ENCODE results near the gene SNX33. TPM values are rescaled to one million over a fixed set of nuclear protein-coding genes. Genes with fewer than 3 reads are reported as not detected.

The SNX33 gene
- total RNA-seq, 2 experiments from 2014 or later: 1.7 to 1.8 TPM

- intact Hi-C loops (cut with micrococcal nuclease): no loop called here
- POLR2A ChIA-PET: interaction anchor here (1.2 to 1.5 kb wide), 2 partner anchors 11 to 25 kb away, joined by 6 to 8 read pairs; partner anchors contain the start of genes IMP3 and SNUPN
- Mint-ChIP-seq H3K4me3 (no peak overlapping the region), H3K36me3 (ENCODE audit: low read depth) (no peaks in the 10 kb centered on the region), H3K27ac (no peak overlapping the region), H3K9me3 (no peaks in the 10 kb centered on the region), H3K27me3 (no peaks in the 10 kb centered on the region), H3K4me1 (ENCODE audit: low read depth) (peaks cover 20% of the 10 kb centered on the region)
- ATAC-seq (peak; percentile 16), DNase-seq (no peak)
- CTCF ChIA-PET: interaction anchor here (0.9 to 1.0 kb wide), 2 partner anchors 11 to 29 kb away, joined by 3 read pairs; partner anchors contain the start of gene IMP3
- TF ChIP-seq, protein P1, sequence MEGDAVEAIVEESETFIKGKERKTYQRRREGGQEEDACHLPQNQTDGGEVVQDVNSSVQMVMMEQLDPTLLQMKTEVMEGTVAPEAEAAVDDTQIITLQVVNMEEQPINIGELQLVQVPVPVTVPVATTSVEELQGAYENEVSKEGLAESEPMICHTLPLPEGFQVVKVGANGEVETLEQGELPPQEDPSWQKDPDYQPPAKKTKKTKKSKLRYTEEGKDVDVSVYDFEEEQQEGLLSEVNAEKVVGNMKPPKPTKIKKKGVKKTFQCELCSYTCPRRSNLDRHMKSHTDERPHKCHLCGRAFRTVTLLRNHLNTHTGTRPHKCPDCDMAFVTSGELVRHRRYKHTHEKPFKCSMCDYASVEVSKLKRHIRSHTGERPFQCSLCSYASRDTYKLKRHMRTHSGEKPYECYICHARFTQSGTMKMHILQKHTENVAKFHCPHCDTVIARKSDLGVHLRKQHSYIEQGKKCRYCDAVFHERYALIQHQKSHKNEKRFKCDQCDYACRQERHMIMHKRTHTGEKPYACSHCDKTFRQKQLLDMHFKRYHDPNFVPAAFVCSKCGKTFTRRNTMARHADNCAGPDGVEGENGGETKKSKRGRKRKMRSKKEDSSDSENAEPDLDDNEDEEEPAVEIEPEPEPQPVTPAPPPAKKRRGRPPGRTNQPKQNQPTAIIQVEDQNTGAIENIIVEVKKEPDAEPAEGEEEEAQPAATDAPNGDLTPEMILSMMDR (IDR thresholded peaks at IDR 0.05): no peak
Measured at GRCh38 chr15:75650908-75651809, 3.4 kb downstream of the SNX33 start.

DNA sequence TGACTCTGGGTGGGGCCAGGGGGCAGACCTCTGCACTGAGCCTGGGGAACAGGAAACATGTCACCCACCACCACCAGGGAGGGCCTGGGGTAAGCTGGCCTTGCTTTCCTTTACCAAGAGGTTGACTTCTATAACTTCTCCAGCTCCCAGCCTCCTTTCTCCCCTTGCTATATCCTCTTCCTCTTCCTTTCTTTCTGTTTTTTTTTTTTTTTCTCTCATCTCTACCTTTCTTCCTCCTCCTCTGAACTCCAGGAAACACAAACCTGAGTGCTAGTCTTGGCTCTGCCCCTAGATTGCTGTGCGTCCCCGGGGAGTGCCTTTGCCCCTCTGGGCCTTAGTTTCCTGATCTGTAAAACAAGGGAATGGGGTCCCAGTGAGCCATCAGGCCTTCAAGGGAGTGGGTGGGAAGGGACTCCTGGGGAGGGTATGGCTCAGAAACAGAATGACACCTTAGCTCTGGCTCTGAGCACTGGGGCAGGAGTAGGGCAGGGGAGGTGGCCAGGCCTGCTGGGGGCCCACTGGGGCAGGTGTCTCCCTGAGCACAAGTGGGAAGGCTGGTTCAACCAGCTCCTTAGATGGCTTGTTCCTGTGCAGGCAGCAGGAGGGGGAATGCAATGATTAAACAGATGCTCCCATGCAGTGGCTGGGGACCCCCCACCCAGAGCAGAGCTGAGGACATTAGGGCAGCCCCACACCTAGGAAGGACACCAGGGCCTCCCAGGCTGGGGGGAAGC lies 4.3 kb downstream of the SNX33 start:
- POLR2A ChIA-PET: interaction anchor here (0.6 kb wide), 1 partner anchor 12 kb away, joined by 3 read pairs; the partner anchor contains the start of gene IMP3
- Mint-ChIP-seq H3K27me3 (no peaks in the 10 kb centered on the region), H3K4me3 (no peak overlapping the region), H3K27ac (peak overlapping the region; percentile 55), H3K36me3 (ENCODE audit: low read depth) (no peaks in the 10 kb centered on the region), H3K9me3 (no peaks in the 10 kb centered on the region), H3K4me1 (ENCODE audit: low read depth) (peaks cover 16% of the 10 kb centered on the region)
- peak; percentile 37 for ATAC-seq
- DNase-seq: peak; percentile 21
- intact Hi-C loops (cut with micrococcal nuclease): no loop called here
- TF ChIP-seq, protein P1 (IDR thresholded peaks at IDR 0.05): no peak
- CTCF ChIA-PET: interaction anchor here (0.8 to 0.9 kb wide), 2 partner anchors 28 to 143 kb away, joined by 3 read pairs; no protein-coding TSS in a partner anchor

DNA sequence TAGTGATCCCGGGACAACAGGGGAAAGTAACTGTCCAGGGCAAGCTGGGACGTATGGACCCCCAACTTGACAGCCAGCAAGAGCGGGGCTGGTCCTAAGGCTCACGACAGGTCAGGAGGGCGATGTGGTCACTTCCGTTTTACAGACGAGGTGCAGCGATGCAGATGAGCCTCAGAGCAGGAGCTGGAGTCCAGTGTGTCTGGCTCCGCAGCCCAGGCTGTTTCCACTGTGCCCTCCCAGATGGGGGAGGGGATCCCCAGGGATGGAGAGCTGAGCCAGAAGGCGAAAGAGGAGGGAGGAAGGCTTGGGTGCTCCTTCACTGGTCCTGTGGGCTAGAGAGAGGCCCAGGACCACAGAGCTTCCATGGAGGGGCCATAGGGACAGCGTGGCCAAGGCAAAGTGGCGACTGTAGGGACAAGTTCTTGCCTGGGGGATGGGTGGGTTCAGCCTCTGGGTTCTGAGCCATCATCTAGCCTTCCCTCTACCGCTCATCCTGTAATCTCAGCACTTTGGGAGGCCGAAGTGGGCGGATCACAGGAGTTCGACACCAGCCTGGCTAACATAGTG lies 5.7 kb downstream of the SNX33 start:
- intact Hi-C loops (cut with micrococcal nuclease): no loop called here
- H3K9me3 Mint-ChIP-seq: no peaks in the 10 kb centered on the region
- no peak overlapping the region for H3K4me3 Mint-ChIP-seq
- ChIA-PET CTCF (no interaction called here), POLR2A (no interaction called here)
- DNase-seq: no peak
- no peak for ATAC-seq
- H3K27me3 Mint-ChIP-seq: no peaks in the 10 kb centered on the region
- peaks cover 16% of the 10 kb centered on the region for H3K4me1 Mint-ChIP-seq (ENCODE audit: low read depth)
- no peak overlapping the region for H3K27ac Mint-ChIP-seq
- H3K36me3 Mint-ChIP-seq (ENCODE audit: low read depth): no peaks in the 10 kb centered on the region
- TF ChIP-seq, protein P1 (IDR thresholded peaks at IDR 0.05): no peak

GRCh38 chr15:75654201-75654907 lies 6.6 kb downstream of the SNX33 start:
- ATAC-seq: no peak
- Mint-ChIP-seq H3K4me1 (ENCODE audit: low read depth) (peaks cover 16% of the 10 kb centered on the region), H3K27me3 (no peaks in the 10 kb centered on the region), H3K9me3 (no peaks in the 10 kb centered on the region), H3K4me3 (no peak overlapping the region), H3K36me3 (ENCODE audit: low read depth) (no peaks in the 10 kb centered on the region), H3K27ac (no peak overlapping the region)
- no peak for DNase-seq
- POLR2A ChIA-PET: no interaction called here
- intact Hi-C loops (cut with micrococcal nuclease): no loop called here
- TF ChIP-seq, protein P1 (IDR thresholded peaks at IDR 0.05): no peak
- CTCF ChIA-PET: no interaction called here

Data from activated CD8-positive, alpha-beta T cell treated with anti-CD3 and anti-CD28 coated beads for 36 hours (primary cell).